NCI-H446 treated with DMSO at 0.1 percent for 48 hours (cell line): Measurements from ENCODE around the gene ANKK1.

ENCODE experiments used
- DNase-seq: peaks from one replicate; lab custom pipeline; 2025; lab: John Stamatoyannopoulos, UW

Gene ANKK1, protein sequence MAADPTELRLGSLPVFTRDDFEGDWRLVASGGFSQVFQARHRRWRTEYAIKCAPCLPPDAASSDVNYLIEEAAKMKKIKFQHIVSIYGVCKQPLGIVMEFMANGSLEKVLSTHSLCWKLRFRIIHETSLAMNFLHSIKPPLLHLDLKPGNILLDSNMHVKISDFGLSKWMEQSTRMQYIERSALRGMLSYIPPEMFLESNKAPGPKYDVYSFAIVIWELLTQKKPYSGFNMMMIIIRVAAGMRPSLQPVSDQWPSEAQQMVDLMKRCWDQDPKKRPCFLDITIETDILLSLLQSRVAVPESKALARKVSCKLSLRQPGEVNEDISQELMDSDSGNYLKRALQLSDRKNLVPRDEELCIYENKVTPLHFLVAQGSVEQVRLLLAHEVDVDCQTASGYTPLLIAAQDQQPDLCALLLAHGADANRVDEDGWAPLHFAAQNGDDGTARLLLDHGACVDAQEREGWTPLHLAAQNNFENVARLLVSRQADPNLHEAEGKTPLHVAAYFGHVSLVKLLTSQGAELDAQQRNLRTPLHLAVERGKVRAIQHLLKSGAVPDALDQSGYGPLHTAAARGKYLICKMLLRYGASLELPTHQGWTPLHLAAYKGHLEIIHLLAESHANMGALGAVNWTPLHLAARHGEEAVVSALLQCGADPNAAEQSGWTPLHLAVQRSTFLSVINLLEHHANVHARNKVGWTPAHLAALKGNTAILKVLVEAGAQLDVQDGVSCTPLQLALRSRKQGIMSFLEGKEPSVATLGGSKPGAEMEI

DNA sequence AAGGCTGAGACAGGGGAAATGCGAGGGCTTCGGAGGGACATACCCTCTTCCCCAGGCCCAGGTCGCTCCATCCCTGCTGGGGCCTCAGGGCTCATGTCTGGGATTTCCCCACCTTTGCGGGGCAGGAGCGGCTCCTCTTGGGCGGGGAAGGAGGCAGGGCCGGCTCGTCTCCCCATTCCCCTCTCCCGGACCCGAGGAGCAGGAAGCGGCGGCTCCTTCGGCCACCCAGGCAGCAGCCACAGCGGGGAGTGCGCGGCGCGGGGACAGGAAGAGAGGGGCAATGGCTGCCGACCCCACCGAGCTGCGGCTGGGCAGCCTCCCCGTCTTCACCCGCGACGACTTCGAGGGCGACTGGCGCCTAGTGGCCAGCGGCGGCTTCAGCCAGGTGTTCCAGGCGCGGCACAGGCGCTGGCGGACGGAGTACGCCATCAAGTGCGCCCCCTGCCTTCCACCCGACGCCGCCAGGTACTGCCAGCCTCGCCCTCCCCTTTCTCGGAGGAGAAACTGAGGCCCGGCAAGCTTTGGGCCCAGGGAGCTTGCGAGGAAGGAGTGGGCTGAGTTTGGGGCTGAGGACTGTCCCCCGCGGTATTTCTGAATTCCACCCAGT lies at the start of gene ANKK1:
ANKK1 (plus strand) TSS at position 175 of the 607 bp plus-strand sequence; CDS start at position 281, 106 bp downstream.
- no peak for DNase-seq

DNA sequence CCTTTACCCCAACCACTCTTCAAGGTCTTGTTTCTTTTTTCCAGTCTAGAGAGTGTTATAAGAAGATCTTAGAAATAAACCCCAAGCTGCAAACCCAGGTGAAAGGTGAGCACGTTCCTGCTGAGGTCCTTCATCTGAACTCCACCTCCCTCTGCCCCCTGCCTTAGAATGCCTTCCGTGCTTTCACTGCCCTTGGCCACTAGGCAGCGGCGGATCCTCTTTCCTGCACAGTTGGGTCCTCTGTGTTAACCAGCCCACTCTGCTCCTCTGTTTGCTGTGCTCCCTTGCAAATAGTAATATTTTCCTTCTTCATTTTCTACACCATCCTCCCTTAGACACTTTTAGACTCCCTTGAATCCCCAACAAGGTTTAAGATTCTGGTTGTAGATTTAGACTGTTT lies 48.8 kb upstream of the ANKK1 start:
- DNase-seq = no peak

DNA sequence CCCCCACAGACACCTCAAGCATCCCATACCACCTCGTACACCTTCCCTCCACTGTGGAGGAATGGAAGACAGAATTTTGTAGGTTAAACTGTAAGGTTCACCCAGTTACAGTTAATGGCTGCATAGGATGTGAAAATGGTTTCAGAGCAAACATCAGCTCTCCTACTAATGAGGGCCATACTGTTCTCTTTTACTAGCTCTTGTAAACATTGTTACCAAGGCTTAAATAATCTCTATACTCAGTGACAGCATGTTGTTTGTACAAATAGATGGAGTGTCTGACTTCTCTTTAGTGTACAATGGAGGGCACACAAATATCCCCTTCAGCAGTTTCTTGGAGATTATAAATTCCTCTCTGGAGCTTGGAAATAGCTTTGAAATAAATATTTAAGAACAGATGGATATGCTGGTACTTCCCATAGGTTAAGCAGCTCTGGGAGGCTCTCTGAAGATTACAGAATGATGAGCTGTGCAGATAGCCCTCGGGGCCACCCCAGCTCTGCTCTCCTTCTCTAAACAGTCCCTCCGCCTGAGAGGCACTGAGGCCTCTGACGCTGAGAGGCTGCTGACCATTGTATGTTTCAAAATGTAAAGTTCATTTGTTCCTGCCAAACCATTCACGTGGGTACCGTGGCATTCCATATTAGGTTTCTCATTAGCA lies 47.5 kb upstream of the ANKK1 start:
- DNase-seq = no peak

DNA sequence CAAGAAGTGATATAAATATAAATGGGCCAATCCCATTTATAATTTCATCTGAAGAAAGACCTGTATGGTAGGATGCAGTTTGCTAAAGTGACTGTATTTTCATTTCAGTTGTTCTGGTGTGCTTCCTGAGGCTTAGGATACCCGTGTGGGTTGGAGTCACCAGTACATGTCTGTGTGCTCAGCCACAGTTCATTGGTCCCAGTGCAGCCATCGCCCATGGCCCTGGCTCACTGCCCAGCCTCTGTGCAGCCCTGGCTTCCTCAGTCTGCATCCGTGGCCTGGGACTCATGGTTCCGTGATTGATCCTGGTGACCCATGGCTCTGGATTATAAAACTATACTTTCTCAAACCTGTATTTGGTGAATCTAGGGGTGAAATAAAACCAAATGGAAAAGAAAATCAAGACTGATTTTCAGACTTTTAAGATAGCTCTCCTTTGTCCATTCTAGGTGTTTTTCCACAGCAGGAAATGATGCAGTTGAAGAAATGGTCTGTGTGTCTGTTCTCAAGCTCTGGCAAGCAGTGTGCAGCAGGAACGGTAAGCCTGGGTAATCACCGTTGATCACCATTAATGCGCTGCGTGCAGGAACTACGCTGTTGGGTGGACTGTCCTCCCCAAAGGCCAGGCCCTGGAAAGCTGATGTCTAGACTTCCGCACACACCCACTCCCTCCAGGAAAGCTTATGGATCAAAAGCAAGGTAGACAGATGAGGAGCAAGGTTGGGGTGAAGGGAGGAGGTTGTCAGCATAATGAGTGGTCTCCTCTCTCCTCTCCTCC lies 46.0 kb upstream of the ANKK1 start:
- DNase-seq = no peak

DNA sequence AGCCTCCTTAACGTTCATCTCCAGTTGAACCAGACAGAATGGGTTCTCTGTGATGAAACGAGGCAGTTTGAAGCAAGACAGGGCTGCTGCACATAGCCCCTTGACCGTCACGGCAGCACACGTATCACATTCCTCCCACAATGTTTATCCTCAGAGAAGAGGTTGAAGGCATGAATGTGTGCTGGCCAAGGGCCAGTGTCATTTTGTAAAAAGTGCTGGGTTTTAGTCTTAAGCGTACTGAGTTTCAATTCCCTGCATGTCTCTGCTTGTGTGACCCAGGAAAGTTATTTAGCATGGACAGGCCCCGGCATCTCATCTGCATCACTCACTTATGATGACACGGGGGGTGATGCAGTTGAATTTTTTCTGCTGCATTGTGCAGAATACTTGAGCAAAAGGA lies 41.6 kb upstream of the ANKK1 start:
- DNase-seq = no peak

DNA sequence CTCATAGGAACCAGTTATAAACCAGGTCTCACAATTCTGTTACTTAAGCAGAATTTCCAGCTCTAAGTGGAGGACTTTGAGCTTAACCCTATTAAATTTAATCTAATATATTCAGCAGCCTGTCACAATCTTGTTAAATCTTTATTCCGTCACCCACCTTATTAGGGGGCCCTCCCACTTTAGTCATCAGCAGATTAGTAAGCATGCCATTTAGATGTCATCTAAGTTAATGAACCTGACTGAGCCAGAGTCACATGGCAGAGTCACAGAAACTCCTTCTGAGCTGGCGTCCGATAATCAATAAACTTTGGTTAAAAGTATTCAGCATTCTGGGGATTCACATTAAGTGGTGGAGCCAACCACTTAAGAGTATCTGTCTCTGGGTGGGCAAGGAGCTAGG lies 38.1 kb upstream of the ANKK1 start:
- DNase-seq = no peak

DNA sequence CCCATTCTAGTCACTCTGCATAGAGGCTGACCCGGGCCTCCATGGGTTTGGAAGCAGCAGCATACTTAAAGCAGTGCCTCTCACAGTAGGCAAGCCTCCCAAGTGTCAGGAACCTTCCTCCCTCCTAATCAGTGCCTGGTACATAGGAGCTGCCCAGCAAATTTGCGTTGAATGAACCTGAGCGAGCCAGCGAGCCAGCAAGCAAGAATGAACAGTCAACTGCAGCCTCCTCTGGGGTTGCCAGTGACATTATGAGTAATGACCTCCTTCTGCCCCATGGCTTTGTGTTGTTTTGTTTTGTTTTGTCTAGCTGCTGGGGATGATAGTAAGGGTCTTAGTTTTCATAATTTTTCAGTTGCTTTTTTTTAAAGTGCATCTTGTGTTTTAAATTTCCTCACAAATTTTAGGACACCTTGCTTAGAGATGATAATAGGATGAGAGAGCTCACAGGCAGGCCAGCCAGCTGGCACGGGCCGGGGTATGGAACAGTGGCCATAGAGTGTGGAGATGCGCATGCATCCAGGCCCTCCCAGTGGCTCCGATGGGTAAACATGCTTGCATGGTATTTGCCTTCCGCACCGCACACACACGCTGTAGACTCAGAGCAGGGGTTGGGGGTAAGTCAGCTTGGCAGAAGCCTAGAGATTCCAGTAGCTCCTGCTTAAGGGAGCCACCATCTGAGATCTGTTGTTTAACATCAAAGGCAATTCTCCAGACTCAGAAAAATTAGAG lies 37.1 kb upstream of the ANKK1 start:
- peak; percentile 47 for DNase-seq

DNA sequence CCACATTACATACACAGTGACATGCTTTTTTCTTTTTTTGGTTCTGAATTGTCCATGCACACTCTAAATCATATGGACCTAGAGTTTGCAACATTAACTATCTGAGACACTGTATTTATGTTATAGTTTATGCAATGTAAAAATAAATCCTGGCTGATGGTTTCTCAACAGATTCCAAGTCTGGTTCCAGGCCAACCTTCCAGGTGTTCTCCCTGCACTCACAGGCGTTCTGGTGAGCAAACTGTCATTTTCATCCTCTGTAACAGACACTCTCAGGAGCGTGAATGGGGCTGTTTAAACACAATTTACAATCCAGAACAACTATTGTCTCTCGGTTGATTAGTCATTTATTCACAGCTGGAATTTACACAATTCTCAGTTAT lies 36.5 kb upstream of the ANKK1 start:
- DNase-seq = no peak

DNA sequence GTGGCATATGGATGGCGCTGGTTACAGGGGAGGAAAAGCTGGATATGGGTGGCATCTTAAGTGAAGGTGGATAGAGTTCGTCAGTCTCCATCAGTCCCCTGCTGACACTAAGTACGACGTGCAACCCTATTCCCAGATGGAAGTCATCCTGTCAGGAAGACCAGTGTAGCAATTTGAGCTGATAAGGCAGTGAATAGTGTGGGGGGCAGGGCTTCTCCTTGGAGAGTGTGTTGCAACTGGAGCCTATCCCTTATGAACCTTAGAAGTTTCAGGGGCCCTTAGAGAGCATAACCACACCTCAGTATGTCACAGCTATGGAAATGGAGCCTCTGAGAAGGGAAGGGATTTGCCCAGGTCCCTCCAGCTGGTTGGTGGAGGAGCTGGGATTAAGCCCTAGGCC lies 36.1 kb upstream of the ANKK1 start:
- DNase-seq = no peak

DNA sequence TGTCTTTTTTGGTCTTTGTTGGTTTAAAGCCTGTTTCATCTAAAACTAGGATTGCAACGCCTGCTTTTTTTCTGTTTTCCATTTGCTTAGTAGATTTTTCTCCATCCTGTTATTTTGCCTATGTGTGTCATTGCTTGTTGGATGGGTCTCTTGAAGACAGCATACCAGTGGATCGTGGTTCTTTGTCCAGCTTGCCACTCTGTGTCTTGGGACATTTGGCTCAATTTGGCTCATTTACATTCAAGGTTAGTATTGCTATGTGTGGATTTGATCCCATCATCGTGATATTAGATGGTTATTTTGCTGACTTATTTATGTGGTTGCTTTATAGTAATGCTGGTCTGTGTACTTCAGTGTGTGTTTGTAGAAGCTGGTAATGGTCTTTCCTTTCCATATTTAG lies 31.4 kb upstream of the ANKK1 start:
- DNase-seq = no peak

DNA sequence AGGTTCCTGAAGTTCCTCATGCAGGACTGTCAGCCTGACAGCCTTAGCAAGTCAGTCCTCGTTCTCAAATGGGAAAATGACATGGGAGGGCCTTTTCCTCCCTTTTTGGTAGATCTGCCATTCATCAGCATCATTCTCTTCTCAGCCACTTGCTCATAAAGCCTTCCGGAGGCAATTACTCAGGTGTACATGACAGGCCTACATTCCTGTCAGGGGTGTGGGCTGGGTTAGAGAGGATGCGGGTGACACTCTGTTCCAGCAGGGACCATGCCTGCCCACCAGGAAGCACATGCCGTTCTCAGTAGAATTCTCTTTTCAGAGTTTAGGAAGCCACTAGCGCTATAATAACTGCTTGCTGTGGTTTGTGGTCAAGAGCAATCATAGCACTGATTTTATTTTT lies 24.2 kb upstream of the ANKK1 start:
- DNase-seq = no peak

DNA sequence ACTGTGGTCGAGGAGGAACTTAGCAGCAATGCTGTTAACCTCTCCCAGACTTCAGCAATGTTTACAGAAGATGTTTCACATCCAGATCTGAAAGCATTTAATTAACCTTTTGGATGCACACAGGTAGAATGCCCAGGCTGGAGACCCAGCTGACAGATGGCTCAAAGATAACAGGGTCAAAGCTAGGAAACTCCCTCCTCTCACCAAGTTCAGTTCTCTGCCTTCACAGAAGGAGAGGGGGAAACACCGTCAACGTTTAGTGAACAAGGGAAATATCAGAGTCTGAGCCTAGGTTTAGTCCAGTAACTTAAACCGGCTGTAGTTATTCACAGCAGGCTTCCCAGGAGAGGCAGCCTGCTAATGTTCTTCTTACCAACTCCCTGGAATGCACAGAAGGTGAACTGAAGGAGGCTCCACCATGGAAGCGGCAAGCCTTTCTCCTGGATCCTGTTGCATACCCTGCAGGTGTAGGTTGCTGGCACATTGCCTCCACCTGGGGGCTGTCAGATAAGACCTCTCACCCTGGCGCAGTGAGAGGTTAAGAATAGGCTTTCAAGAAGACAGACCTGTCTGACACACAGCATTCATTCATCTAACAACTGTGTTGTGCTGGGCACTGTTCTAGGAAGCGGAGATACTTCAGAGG lies 23.5 kb upstream of the ANKK1 start:
- DNase-seq = no peak

DNA sequence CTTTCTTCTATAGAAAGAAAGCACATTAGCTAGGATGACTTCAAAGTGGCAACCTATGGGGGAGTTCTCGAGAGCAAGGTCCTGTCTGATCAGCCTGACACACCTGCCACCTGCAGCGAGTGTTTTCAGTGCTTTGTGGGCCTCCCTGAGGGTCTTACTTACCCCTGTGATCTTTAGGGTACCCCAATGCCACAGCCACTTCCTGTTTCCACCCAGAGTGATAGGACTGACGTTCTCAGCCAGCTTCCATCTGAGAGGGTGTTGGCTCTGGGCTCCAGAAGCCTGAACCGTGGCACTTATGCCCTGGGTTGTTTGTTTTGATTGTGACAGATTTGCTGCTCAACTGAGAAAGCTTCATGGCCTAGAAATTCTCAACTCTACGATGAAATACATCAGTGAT lies 21.7 kb upstream of the ANKK1 start:
- DNase-seq = no peak

DNA sequence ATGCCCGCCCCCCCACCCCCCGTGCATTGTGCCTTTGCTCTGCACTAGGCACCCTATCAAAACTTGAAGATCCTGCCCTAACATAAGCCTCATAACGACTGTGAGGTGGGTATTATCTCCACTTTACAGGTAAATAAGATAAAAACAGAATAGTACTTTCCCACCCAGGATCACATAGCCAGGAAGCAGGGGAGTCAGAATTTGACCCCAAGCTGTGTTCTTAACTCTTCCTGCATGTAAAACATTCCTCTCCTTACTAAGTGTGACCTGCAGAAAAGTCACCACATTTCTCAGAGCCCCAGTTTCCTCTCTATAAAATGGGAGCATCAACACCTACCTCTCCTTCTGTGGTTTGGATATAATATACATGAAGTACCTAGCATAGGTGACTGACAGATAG lies 18.2 kb upstream of the ANKK1 start:
- no peak for DNase-seq

DNA sequence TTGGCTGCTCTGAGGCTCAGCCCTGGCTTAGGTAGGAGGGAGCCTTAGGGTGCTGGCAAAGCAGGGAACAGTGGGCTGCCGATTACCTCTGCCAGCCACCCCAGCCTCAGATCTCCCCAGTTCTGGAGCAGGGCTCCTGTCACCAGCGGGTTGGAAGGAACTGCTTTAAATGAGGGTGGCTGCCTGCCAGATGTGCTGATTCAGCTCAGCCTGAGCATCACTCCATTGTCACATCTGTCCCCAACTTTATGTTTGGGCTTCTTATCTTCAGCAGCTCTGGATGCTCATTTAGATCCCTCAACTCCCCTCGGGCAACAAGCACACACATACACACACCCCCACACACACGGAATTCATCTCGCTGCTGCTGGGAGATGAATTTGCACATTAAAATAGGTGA lies 16.9 kb upstream of the ANKK1 start:
- no peak for DNase-seq

DNA sequence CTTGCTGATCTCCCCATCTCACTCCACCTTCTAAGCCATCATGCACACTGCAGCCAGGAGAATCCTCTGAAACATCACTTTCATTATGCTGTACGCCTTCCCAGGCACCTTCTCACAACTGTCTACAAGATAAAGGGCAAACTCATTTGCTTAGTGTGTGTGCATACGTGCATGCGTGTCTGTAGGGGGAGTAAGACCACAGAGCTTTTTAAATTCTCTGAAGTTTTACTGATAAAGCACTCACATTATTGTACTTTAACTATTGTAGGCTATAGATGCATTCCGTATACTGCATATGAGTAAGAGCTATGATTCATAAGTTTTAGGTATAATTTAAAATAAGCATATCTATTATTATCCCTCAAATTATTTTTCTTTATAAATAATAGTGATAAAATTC lies 15.3 kb upstream of the ANKK1 start:
- DNase-seq = no peak

DNA sequence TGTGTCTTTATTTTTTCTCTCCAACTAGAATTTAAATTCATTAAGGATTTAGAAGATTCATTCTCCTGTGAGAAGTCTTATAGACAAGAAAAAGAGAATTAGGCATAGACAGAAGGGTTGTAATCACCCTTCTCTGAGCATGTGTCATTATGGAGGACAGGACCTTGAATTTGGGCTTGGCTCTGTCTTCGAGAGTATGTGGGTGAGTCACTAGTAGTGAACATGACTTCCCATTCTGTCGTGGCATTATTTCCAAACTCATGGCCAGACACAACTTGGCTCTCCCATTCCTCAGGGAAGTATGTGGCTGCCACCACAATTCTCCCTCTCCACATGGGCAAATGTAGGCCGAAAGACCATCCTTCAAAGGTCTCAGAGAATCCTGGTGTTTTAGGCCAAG lies 14.3 kb upstream of the ANKK1 start:
- DNase-seq = peak; percentile 14

DNA sequence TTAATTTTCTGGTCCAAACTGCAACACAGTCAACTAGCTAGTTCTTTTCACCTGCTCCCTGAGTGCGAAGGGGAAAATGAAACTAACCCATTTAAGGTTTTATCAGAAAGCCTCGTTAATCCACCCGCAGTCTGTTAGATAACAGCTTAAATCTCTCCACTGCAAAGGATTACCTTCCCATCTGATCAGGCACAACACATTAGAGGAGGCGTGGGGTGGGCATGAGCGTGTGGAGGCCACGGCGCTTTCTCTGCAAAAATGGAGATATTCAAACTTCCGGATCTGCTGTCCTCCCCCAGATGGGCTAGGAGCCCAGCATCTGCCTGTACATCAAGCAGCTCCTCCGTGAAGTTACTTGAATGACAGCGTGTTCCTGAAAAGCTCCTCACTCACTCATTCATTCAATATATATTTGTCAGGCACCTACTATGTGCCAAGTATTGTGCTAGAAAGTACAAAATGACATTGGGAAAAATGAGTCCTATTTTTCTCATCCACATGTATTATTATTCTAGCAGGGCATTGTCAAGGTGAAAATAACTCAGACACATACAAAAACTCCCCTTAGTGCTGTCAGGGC lies 13.5 kb upstream of the ANKK1 start:
- DNase-seq = no peak

DNA sequence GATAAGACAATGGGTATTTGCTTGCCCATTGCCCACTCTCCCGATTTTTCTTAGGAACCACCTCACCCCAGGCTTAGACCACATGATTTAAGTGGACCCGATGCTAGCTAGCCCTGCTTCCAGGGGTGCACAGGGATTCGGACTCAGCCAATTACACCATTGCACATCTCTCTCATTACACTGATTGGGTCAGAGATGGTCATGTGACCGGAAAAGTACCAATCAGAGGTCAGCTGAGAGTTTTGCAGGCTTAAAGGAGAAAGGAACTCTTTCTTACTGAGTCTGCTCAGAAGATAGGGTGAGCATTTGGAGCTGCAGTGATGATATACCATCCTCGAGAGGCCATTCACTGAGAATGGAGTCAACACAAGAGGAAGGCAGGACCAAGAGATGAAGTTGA lies 12.2 kb upstream of the ANKK1 start:
- no peak for DNase-seq

DNA sequence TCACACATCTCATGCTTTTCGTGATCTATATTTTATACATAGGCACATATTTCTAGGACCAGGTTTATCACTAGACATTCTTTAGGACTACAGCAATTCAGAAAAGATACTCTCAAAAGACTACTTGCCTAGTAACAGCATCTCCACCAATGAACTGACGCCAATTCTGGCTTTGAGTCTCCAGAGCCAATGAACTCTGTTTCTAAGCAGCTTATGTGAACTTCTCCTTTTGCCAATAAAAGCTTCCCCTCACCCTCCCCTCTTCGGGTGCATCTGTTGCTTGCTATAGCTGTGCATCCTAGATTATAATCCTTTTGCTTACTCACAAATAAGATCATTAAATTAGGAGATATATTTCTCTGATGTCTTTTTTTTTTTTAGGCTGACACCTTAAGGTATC lies 11.4 kb upstream of the ANKK1 start:
- peak; percentile 58 for DNase-seq
